K562 treated with DMSO at 1 percent for 24 hours (cell line): ENCODE results near the gene FTCD. TPM values are rescaled to one million over a fixed set of nuclear protein-coding genes. Genes with fewer than 3 reads are reported as not detected.

Experiments
- total RNA-seq: library from RNA; unstranded; fragments of 300-600 nt; gene quantifications from 2 replicates; pipeline ENCODE4 v1.2.3, GENCODE V29; 2022; ENCODE audit warnings: low read depth; ENCODE audit not compliant: insufficient read depth

Gene FTCD, protein sequence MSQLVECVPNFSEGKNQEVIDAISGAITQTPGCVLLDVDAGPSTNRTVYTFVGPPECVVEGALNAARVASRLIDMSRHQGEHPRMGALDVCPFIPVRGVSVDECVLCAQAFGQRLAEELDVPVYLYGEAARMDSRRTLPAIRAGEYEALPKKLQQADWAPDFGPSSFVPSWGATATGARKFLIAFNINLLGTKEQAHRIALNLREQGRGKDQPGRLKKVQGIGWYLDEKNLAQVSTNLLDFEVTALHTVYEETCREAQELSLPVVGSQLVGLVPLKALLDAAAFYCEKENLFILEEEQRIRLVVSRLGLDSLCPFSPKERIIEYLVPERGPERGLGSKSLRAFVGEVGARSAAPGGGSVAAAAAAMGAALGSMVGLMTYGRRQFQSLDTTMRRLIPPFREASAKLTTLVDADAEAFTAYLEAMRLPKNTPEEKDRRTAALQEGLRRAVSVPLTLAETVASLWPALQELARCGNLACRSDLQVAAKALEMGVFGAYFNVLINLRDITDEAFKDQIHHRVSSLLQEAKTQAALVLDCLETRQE
- 1.0 and 1.4 TPM in 2 replicates for total RNA-seq

DNA sequence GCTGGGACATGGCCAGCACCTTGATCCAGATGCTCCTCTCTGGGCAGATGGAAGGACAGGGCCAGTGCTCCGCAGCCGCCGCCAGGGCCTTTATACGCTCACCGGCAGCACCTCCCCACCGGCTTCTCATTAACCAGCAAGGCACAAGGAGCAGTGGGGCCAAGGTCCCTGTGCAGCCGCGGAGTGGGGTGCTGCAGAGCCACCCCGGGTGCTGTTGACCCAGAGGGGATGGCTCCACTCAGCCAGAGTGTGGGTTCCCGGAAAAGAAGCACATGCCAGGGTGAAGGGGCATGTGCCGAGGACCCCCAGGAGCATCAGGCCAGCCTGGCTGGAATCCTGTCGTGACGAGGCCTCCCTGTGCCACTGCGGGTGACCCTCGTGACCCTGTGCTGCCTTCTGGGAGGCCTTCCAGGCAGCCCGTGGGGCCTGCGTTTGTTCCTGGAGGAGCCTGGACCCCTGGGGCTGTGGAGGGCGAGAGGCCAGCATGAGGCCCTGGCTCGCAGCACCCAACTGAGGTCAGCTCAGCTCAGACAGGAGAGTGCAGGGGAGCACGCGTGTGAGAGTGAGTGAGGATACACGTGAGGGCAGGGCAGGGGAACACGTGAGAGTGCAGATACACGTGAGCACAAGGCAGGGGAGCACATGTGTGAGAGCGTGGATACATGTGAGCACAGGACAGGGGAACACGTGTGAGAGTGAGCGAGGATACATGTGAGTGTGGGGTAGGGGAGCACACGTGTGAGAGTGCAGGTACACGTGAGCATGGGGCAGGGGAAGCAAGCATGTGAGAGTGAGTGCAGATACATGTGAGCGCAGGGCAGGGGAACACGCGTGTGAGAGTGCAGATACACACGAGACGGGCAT, at the start of gene FTCD:
Gene FTCD (minus strand): TSS at position 66 of the 864 bp plus-strand sequence. CDS start 56 bp downstream, at position 10.

DNA sequence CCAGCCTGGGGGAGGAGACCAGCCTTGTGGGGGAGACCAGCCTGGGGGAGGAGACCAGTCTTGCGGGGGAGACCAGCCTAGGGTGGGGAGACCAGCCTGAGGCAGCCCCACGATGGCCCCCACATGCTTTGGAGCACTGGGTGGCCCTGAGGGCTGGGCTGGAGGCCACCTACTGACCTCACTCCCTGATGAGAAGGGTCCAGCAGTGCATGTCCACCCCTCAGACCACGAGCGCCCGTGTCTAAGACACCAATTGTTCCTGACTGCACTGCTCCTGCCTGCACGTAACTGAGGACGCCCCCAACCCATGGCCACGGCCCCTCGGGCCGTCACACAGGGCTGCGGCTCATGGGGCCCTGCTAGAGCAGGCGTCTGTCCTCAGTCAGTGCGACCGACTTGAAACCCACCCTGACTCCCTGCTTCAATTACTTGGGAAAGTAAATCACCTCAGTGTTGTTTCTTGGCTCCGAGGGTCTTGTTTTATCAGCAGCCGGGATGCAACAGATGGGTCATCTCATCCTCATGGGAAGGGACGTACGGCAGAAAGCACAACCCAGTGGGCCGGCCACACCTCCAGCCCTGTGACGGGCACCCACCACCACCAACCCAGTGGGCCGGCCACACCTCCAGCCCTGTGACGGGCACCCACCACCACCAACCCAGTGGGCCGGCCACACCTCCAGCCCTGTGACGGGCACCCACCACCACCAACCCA, 28.7 kb upstream of the FTCD start, which contains the start of gene SPATC1L:
Gene SPATC1L (minus strand): TSS at position 550 of the 715 bp plus-strand sequence. CDS start 1,643 bp downstream, outside the sequence.

DNA sequence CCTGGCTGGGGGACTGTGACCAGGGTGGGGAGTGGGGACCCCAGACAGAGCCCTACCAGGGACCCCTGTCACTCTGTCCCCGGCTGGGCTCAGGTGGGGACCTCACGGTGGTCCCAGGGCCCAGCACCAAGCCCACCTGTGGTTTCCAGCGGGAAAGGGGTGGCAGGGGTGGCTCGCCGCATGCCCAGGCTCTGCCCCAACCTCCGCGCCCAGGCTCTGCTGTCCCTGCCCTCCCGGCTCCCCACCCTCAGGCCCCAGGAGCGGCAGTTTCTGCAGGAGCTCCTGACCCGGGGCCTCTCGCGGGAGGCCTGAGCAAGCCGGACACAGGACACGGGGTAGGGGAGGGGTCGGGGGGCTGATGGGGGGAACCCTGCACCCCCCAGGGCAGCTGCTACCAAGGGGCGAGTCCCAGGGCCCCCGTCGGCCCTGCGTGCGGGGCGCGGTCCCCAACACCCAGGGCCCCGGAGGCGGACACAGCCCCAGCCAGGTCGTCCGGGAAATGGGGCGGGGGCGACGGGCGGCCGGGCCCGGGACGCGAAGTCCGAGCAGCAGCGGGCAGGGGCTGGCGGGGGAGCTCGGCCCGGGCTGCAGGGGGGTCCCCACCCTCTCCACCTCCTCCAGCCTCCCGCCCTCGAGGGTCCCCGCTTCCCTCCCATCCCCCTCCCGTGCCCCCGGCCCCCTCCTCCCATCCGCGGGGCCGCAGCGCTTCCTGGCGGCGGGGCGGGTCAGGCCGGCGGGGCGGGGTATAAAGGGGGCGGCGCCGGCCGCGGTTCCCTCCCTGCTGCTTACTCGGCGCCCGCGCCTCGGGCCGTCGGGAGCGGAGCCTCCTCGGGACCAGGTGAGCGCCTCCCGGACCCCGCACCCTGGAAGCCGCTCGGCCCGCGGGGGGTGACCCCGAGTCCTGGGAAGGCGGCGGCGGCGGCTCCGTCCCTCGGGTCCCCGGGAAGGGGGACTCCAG, 57.8 kb downstream of the FTCD start, which contains the start of gene COL6A2:
Gene COL6A2 (plus strand): TSS at position 777 of the 958 bp plus-strand sequence.

Other genes starting within 250 kb of the FTCD start
- 3.2 and 5.8 TPM in 2 replicates for gene COL6A1, start 173.8 kb downstream of the FTCD start, total RNA-seq
- 12.4 and 15.2 TPM in 2 replicates for gene COL6A2, start 57.5 kb downstream of the FTCD start, total RNA-seq
- gene SPATC1L, start 28.9 kb upstream of the FTCD start, total RNA-seq = 95.6 and 98.6 TPM in 2 replicates
- gene LSS, start 73.2 kb upstream of the FTCD start, total RNA-seq = 58.5 and 60.8 TPM in 2 replicates
- 116 and 133 TPM in 2 replicates for gene MCM3AP, start 130.0 kb upstream of the FTCD start, total RNA-seq
- gene YBEY, start 130.8 kb upstream of the FTCD start, total RNA-seq = 35.7 and 36.4 TPM in 2 replicates
- gene C21orf58, start 168.3 kb upstream of the FTCD start, total RNA-seq = 23.7 and 33.2 TPM in 2 replicates
- 36.5 and 39.4 TPM in 2 replicates for gene PCNT, start 168.6 kb upstream of the FTCD start, total RNA-seq